HepG2 (cell line): ENCODE measurements around the gene CTDNEP1. TPM values are rescaled to one million over a fixed set of nuclear protein-coding genes. Genes with fewer than 3 reads are reported as not detected.

ENCODE experiments used
- ATAC-seq: fragments of 200-7000 bp; cut with Tn5 transposase; 3 replicates; pipeline ENCODE4 v1.9.1; 2020; ENCODE audit warnings: mild to moderate bottlenecking, moderate library complexity
- BruUV-seq: library from RNA; stranded (reverse); fragments of 400-500 nt; replicated peaks from 2 replicates; lab custom pipeline; 2021; lab: Mats Ljungman, UMichigan
- CTCF ChIA-PET: fragments of 300-600 bp; formaldehyde crosslinking; extraction: SDS; loops from one replicate; lab custom pipeline; 2021; ENCODE audit warnings: low total read pairs, inconsistent platforms, low intra/inter-chr PET ratio; lab: Yijun Ruan, JAX
- POLR2A ChIA-PET: fragments of 350-600 bp; sonication (Branson Sonifier 250); formaldehyde crosslinking; loops from one replicate; lab custom pipeline; 2020; ENCODE audit warnings: antibody characterized with exemption, inconsistent platforms; lab: Yijun Ruan, JAX
- DNase-seq: peaks from one replicate; pipeline ENCODE4 v3.0.0-alpha.2; 2015; ENCODE audit warnings: low spot score
- FAIRE-seq: peaks from 3 replicates; lab custom pipeline; 2011; peaks lifted over from hg19 to GRCh38; lab: Jason Lieb, UNC
- H2AFZ ChIP-seq: one replicate; pipeline ENCODE4 v1.6.1; 2011; ENCODE audit warnings: low read length, inconsistent platforms
- H3K27ac ChIP-seq: fragments of 300-600 bp; 3 replicates; pipeline ENCODE4 v1.8.0; 2011; ENCODE audit warnings: mixed run types, mild to moderate bottlenecking, mixed read lengths, low read length, inconsistent platforms; ENCODE audit not compliant: insufficient read depth; ENCODE audit errors: extremely low read length
- H3K27me3 ChIP-seq, 2 experiments: fragments of 200-600 bp in 1 of 2; 2 replicates in 1 of 2; 3 replicates in 1 of 2; pipeline versions ENCODE4 v1.6.0 to v1.8.0; 2011; ENCODE audit warnings: low read length in 2 of 2, mild to moderate bottlenecking in 2 of 2, moderate library complexity in 2 of 2, inconsistent platforms in 1 of 2; ENCODE audit not compliant: insufficient read depth in 2 of 2, control insufficient read depth in 1 of 2
- H3K36me3 ChIP-seq, 2 experiments: fragments of 200-600 bp in 1 of 2; replicated peaks in 1 of 2; 2 replicates in 1 of 2; 3 replicates in 1 of 2; pipeline versions ENCODE4 v1.5.1 to v1.8.0; 2011; ENCODE audit warnings: low read length in 2 of 2, inconsistent platforms in 1 of 2; ENCODE audit not compliant: insufficient read depth in 2 of 2, control insufficient read depth in 1 of 2
- H3K4me1 ChIP-seq: 2 replicates; pipeline ENCODE4 v1.5.1; 2012; ENCODE audit warnings: low read length, inconsistent platforms; ENCODE audit not compliant: insufficient read depth
- H3K4me2 ChIP-seq: 2 replicates; pipeline ENCODE4 v1.6.0; 2011; ENCODE audit warnings: low read depth, low read length, inconsistent platforms
- H3K4me3 ChIP-seq, 3 experiments: fragments of 200-600 bp in 1 of 3; sonication (generic), shearing (Covaris generic) in 1 of 3; replicated peaks in 1 of 3; 2 replicates each; pipeline ENCODE4 v1.5.1; 2011 to 2016; ENCODE audit warnings: low read length in 3 of 3, inconsistent platforms in 2 of 3, low read depth in 2 of 3, mild to moderate bottlenecking in 2 of 3, control low read depth in 1 of 3, mixed read lengths in 1 of 3; ENCODE audit not compliant: insufficient read depth in 1 of 3
- H3K79me2 ChIP-seq: one replicate; pipeline ENCODE4 v1.6.1; 2011; ENCODE audit warnings: low read length, inconsistent platforms; ENCODE audit not compliant: insufficient read depth
- H3K9ac ChIP-seq: 2 replicates; pipeline ENCODE4 v1.6.0; 2011; ENCODE audit warnings: mild to moderate bottlenecking, low read depth, low read length, inconsistent platforms; ENCODE audit not compliant: insufficient read depth
- H3K9me3 ChIP-seq: 2 replicates; pipeline ENCODE4 v1.5.1; 2012; ENCODE audit warnings: mild to moderate bottlenecking, low read length
- H4K20me1 ChIP-seq: 2 replicates; pipeline ENCODE4 v1.6.0; 2011; ENCODE audit warnings: inconsistent platforms, mild to moderate bottlenecking, low read length, moderate library complexity; ENCODE audit not compliant: insufficient read depth
- CCDC6 ChIP-seq: sonication (generic); formaldehyde crosslinking; IDR thresholded peaks from 2 replicates; pipeline ENCODE4 v1.8.1; 2022; ENCODE audit warnings: mild to moderate bottlenecking, missing genetic modification reagents, moderate library complexity
- FLYWCH1 ChIP-seq: sonication (generic); formaldehyde crosslinking; IDR thresholded peaks from 2 replicates; pipeline ENCODE4 v1.8.1; 2023; ENCODE audit warnings: mild to moderate bottlenecking, missing genetic modification reagents
- HOXA5 ChIP-seq: sonication (generic); formaldehyde crosslinking; IDR thresholded peaks from 2 replicates; pipeline ENCODE4 v1.4.0; 2020; ENCODE audit warnings: missing genetic modification reagents
- IKZF1 ChIP-seq: fragments of 450-650 bp; IDR thresholded peaks from 2 replicates; pipeline ENCODE4 v1.7.1; 2016
- MXD1 ChIP-seq: sonication (generic); formaldehyde crosslinking; IDR thresholded peaks from 2 replicates; pipeline ENCODE4 v1.4.0; 2020; ENCODE audit warnings: mild to moderate bottlenecking, missing genetic modification reagents
- NBN ChIP-seq: fragments of 450-650 bp; conservative IDR thresholded peaks from 2 replicates; pipeline ENCODE4 v1.6.1; 2017
- NFYC ChIP-seq: IDR thresholded peaks from 2 replicates; pipeline ENCODE4 v1.6.1; 2016; ENCODE audit warnings: missing genetic modification reagents, missing compliant biosample characterization
- SALL1 ChIP-seq: sonication (generic); formaldehyde crosslinking; IDR thresholded peaks from 2 replicates; pipeline ENCODE4 v1.8.0; 2022; ENCODE audit warnings: mild to moderate bottlenecking, missing genetic modification reagents
- SP1 ChIP-seq, 2 experiments: fragments of 450-650 bp in 1 of 2; sonication (generic) in 1 of 2; formaldehyde crosslinking in 1 of 2; IDR thresholded peaks; 2 replicates each; pipeline versions ENCODE4 v1.4.0 to v1.6.1; 2016 to 2020; ENCODE audit warnings: missing genetic modification reagents in 1 of 2
- THAP11 ChIP-seq: IDR thresholded peaks from 2 replicates; pipeline ENCODE4 v1.6.1; 2016; ENCODE audit warnings: missing biosample characterization, missing genetic modification reagents
- ZNF136 ChIP-seq: sonication (generic); formaldehyde crosslinking; IDR thresholded peaks from 2 replicates; pipeline ENCODE4 v1.8.1; 2022; ENCODE audit warnings: low read depth, mild to moderate bottlenecking, moderate library complexity, missing genetic modification reagents
- WGBS: methylation state at CpG from one replicate; pipeline ENCODE4 v1.1.6; 2017; ENCODE audit warnings: low lambda C conversion rate; 5-methylcytosine and 5-hydroxymethylcytosine counted together
- in situ Hi-C: cut with HindIII; loops from 2 replicates; pipeline ENCODE4 v1.10.0; 2017; ENCODE audit warnings: low pct_unique_long_range_greater_than_20kb; ENCODE audit not compliant: extremely low pct_ligation_motif_present
- intact Hi-C: fragments of 100-400 bp; cut with micrococcal nuclease; formaldehyde crosslinking; loops from one replicate; pipeline ENCODE4 v1.10.0; 2022; ENCODE audit not compliant: unreplicated experiment
- polyA plus RNA-seq, 8 experiments: library from polyadenylated mRNA; depleted of rRNA in 3 of 8; stranded (reverse) in 7 of 8; unstranded in 1 of 8; fragments of >200 nt; fragmentation: Illumina TruSeq in 4 of 8; extraction: Trizol in 4 of 8; gene quantifications; 2 replicates each; pipeline versions ENCODE4 v1.2.1 to v1.2.3, GENCODE V29; 2011 to 2016; ENCODE audit warnings: low read depth in 4 of 8, missing spikeins in 1 of 8, mixed read lengths in 1 of 8; ENCODE audit not compliant: insufficient read depth in 1 of 8
- total RNA-seq, 5 experiments: library from RNA; depleted of rRNA; stranded (reverse); fragments of >200 nt; fragmentation: Illumina TruSeq; extraction: Trizol; gene quantifications; 2 replicates each; pipeline ENCODE4 v1.2.3, GENCODE V29; 2016; ENCODE audit warnings: low read depth in 1 of 5
- TF ChIP-seq, protein P1 (sequence below): IDR thresholded peaks from 2 replicates; pipeline ENCODE4 v1.6.1; 2016
- TF ChIP-seq, protein P2 (sequence below): sonication (generic); formaldehyde crosslinking; conservative IDR thresholded peaks from 2 replicates; pipeline ENCODE4 v1.8.0; 2022; ENCODE audit warnings: mild to moderate bottlenecking, moderate library complexity, missing genetic modification reagents

CTDNEP1 gene
- total and polyA plus RNA-seq, 2 of the 13 experiments (the other 11 are each of a cell fraction or from before 2014, with no cell fraction given): 19.8 to 118 TPM

- TF ChIP-seq IKZF1: no peak
- TF ChIP-seq MXD1 (CRISPR knock-in tag): no peak
- TF ChIP-seq NBN: no peak
- no peak for TF ChIP-seq HOXA5 (CRISPR knock-in tag)
- TF ChIP-seq ZNF136 (CRISPR knock-in tag): no peak
- TF ChIP-seq FLYWCH1 (CRISPR knock-in tag): no peak
- TF ChIP-seq SALL1: no peak
- TF ChIP-seq THAP11: peak; percentile 52; the same call in 1 of the 2 replicates
- TF ChIP-seq CCDC6: no peak
Measured at GRCh38 chr17:7220593-7221277, 30.8 kb downstream of the CTDNEP1 start (continued).

GRCh38 chr17:7219812-7220592 is 31.5 kb downstream of the CTDNEP1 start, which contains the start of the genes ACADVL and DLG4:
ACADVL (plus strand) TSS chr17:7219938; CDS start chr17:7219985, 47 bp downstream.
DLG4 (minus strand) TSS chr17:7219836.
- peaks cover 14% of the 10 kb centered on the region for H3K79me2 ChIP-seq
- H3K27me3 ChIP-seq: peaks cover 0 to 4% of the 10 kb centered on the region in 2 experiments; a peak in 2 of 5 replicates
- TSS peak; percentile 56 for BruUV-seq
- peaks cover 10% of the 10 kb centered on the region; the same call in 1 of the 2 replicates for H4K20me1 ChIP-seq
- in situ Hi-C loops (loop anchor here (5.0 kb wide), 1 partner anchor 43 kb away; the partner anchor contains the start of gene ASGR1), intact Hi-C loops (no loop called here)
- ATAC-seq: peak; percentile 85
- FAIRE-seq: peak; percentile 77
- H3K4me2 ChIP-seq: peak within 1 kb of the TSS; percentile 99
- peak within 1 kb of the TSS; percentile 96 for H3K27ac ChIP-seq
- CTCF ChIA-PET: interaction anchor here (0.6 kb wide), 1 partner anchor 76 kb away, joined by 4 read pairs; no protein-coding TSS in a partner anchor
- no CpG with 5 or more reads among the region's 63 CpGs for WGBS
- peak within 1 kb of the TSS; percentile 73 to 93 (median 90) for H3K4me3 ChIP-seq
- POLR2A ChIA-PET: interaction anchor here (0.8 to 6.8 kb wide), 23 partner anchors 10 to 184 kb away, joined by 3 to 140 read pairs (median 8); partner anchors contain the start of genes ASGR1, ASGR2, CTDNEP1 and DVL2
- peak; percentile 75 for DNase-seq
- peaks cover 8 to 39% of the 10 kb centered on the region in 2 experiments; a peak in 4 of 5 replicates for H3K36me3 ChIP-seq
- H3K9me3 ChIP-seq: no peaks in the 10 kb centered on the region
- H3K4me1 ChIP-seq: peaks cover 62% of the 10 kb centered on the region
- H2AFZ ChIP-seq: peak within 1 kb of the TSS; percentile 68
- H3K9ac ChIP-seq: peak within 1 kb of the TSS; percentile 90
- TF ChIP-seq, protein P1, sequence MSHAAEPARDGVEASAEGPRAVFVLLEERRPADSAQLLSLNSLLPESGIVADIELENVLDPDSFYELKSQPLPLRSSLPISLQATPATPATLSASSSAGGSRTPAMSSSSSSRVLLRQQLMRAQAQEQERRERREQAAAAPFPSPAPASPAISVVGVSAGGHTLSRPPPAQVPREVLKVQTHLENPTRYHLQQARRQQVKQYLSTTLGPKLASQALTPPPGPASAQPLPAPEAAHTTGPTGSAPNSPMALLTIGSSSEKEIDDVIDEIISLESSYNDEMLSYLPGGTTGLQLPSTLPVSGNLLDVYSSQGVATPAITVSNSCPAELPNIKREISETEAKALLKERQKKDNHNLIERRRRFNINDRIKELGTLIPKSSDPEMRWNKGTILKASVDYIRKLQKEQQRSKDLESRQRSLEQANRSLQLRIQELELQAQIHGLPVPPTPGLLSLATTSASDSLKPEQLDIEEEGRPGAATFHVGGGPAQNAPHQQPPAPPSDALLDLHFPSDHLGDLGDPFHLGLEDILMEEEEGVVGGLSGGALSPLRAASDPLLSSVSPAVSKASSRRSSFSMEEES (CRISPR knock-in tag): peak; percentile 66; the same call in 1 of the 2 replicates
- TF ChIP-seq, protein P2, sequence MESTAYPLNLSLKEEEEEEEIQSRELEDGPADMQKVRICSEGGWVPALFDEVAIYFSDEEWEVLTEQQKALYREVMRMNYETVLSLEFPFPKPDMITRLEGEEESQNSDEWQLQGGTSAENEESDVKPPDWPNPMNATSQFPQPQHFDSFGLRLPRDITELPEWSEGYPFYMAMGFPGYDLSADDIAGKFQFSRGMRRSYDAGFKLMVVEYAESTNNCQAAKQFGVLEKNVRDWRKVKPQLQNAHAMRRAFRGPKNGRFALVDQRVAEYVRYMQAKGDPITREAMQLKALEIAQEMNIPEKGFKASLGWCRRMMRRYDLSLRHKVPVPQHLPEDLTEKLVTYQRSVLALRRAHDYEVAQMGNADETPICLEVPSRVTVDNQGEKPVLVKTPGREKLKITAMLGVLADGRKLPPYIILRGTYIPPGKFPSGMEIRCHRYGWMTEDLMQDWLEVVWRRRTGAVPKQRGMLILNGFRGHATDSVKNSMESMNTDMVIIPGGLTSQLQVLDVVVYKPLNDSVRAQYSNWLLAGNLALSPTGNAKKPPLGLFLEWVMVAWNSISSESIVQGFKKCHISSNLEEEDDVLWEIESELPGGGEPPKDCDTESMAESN (CRISPR knock-in tag): peak; percentile 84
- no peak for TF ChIP-seq NFYC (CRISPR knock-in tag)
- no peak for TF ChIP-seq SP1 (IDR thresholded peaks at IDR 0.05)
- peak; percentile 24; the same call in 1 of the 2 replicates for TF ChIP-seq SP1 (CRISPR knock-in tag; IDR thresholded peaks at IDR 0.05)
